CD4-positive, alpha-beta T cell treated with Interleukin-1 beta for 1 hour (primary cell): ENCODE data around the gene PKN1.
"Not testable (repeated sequence)": the region's sequence is repeated elsewhere in the genome, so short reads cannot be mapped to it uniquely, and the experiment has no call there.

Experiments used
- DNase-seq, 2 donors: peaks; one replicate each; pipeline ENCODE4 v3.0.0-alpha.2; 2020 to 2022

The PKN1 gene

DNA sequence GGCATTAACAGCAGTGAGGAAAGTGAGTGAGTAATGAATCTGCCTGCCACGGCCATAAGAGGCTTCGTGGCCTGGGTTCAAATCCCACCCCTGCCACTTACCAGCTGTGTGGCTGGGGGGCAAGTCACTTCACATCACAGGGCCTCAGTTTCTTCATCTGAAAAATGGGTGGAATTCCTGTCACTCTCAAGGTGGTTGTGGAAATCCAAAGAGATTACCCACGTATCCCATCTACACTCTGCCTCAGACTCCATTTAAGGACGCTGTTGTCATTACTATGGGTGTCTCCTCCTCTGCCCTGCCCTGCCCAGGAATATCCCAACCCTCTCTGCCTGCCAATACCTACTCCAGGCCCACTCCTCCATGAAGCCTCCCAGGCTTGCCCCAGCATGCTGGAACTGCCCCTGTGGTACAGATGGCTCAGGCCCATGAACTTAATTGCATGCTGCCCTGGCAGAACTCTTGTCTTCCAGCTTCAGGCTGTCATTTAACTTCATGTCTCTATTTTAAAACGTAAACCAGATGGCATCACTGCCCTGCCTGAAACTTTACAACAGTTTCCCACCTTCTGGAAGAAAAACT lies 59.7 kb downstream of the PKN1 start:
- DNase-seq, result no peak

DNA sequence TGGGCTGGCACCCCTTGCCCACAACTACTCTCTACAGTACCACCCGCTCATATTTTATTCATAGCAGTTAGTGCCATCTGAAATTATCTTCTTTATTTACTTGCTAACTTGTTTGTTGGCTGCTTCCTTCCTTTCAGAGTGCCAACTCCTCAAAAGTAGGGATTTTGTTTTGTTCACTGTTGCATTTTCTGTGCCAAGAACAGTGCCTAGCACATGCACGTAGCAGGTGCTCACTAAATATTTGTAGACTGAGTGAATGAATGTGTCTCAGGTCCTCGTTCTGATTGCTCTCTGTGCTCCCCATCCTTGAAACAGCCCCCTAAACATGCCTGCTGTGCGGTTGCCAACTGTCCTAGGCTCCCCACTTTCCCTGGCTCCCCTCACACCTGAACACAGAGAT lies 61.3 kb downstream of the PKN1 start:
- DNase-seq, result no peak

DNA sequence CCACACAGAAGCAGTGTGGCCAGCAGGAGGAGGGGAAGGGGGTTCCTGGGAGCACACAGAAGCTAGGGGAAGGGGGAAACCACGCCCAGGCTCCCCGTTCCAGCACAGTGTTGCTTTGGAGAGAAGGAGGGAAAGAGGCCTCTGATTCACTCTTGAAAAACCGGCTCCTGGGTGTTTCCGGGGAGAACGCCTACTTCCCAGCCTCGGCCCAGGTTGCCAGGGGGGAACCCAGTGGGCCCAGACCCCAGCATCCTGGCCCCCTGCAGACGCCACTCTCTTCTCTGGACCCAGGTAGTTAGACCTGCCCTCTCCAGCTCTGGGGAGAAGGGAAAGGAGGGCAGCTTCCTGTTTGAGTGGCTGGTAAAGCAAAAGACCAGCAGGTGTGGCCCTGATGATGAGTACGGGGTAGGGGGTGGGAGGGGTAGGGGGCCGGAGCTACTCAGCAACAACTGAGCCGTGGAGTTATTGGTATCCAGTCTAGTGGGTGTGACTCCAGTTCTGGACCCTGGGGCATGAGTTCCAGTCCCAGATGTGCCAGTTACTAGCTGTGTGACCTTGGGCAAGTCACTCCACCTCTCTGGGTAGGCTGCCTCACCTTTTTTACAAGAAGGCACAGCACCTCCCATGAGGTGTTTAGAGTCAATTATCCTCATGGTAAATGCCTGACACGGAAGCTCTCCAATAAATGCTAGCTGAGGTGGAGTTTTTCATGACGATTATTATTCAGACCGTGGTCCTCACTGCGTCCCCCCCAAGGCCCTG lies 62.0 kb downstream of the PKN1 start:
- no peak for DNase-seq

DNA sequence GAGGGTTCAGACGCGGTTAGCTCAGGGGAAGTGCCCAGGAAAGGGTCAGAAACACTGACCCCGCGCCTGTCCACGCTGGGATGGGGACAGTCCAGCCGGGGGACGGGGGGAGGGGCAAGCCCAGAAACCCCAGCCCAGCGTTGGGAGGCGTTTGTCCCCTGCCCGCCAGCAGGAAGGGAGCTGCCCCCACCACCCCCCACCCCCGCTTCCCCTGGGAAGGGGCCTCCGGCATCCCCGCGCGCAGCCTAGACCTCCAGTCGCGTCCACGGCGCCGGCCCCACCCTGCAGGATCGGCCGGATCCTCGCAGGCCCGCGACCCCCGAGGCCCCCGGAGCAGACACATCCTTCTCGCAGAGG lies 62.5 kb downstream of the PKN1 start:
- DNase-seq, result no peak

DNA sequence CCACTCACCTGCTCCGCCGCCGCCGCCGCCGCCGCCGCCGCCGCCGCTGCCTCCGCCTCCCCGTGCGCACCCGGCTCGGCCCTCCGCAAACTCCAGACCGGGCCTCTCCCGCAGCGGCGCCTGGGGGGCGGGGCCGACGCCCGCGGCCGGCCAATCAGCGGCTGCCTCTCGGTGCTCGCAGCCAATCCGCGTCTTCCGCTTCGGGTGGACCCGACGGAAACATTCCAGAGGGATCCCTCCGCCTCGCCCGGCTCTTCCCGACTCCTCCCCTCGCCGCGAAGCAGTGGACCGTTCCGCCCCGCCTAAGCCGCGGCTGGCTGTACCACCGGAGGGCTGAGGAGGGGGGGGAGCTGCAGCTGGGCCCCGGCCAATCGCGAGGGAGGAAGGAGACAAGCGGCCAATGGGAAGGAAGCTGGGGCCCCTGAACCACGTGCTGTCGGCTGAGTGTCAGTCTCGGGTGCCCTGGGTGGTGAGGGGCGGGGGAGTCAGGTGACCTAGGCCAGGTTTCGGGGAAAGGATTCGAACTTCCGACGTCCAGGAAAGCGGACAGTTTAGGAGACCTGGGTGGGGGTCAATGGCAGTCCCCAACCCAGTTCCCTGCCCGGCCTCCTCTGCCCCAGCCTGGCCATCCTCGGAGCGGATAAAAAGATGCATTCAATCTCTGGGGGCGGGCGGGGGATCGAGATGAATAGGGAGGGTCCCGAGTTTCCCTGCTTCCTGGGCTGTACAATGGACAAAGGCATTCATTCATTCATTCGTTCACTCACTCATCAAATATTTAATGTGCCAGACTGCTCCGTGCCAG lies 63.1 kb downstream of the PKN1 start, which contains the start of gene GIPC1:
TSS of gene GIPC1 (minus strand) at position 99 of the 805 bp plus-strand sequence. CDS start 13,151 bp downstream, outside the sequence.
- peak; percentile 81 to 87 for DNase-seq

DNA sequence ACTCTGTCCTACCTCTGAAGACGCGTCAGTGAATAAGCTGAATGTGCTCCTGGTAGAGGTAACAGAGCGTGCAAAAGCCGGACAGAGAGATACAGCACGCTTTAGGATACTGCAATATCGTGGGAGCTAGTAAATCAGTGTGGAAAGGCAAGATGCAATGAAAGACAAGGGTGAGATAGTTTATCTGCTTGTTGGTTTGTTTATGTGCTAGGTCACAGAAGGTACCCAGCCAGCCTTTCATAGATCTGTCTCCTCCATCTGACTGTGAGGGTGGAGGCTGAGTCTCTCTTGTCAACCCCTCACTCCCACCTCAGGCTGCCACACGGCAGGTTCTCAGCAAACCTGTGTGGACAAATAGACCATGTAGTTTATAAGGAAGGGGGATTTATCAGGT lies 63.7 kb downstream of the PKN1 start:
- DNase-seq, result no peak

DNA sequence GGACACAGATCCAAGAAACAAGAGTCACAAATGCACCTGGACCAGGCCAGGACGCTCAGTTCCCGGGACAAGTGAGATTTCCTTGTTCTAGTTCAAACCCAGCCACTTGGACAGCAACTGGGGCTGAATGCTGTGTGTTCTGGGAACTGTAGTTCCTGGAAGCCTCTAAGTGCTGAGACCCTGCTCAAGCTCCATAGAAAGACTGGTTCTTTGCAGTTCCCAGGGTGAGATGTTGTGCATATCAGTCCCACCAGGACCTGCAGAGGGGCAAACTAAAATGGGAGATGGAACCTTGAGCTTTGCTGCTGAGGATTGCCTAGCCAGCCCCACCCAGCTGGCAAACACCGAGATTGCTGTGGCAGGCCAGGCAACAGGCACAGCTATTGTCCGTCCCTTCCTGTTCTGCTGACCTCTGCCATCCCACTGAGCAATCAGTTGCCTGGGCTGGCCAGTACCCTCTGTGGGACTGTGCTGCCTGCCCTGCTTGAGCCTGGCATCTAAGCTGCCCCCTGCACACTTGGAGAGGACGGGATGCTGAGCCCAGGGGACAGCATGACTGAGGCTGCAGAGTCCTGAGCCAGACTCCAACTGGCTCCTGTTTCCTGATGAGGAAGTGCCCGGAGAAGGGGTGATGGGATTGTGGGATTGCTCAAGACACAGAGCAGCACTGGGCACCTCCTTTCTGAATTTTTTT lies 64.3 kb downstream of the PKN1 start:
- DNase-seq, result no peak

DNA sequence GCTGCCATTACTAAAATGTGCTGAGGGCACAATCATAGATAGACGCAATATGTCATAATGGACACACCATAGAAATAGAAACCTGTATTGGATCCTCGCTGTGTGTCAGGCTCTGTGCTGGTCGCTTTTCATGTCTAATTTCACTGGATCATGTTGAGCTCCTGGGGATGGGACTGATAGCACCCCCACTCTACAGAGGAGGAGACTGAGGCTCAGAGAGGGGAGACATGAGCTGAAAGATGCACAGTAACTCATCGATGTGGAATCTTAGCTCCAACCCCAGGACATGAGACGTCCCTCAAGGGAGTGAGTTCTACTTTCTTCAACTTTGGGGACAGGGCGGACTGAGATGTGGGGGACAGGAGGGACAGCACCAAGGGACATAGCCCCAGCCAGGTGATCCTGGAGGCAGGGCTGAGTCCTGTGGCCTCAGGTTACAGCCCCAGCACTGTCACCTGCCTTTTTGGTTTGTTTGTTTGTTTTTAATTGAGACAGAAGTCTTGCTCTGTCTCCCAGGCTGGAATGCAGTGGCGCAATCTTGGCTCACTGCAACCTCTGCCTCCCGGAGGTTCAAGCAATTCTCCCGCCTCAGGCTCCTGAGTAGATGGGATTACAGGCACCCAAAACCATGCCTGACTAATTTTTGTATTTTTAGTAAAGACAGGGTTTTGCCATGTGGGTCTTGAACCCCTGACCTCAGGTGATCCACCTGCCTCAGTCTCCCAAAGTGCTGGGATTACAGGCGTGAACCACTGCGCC lies 69.4 kb downstream of the PKN1 start:
- no peak for DNase-seq

DNA sequence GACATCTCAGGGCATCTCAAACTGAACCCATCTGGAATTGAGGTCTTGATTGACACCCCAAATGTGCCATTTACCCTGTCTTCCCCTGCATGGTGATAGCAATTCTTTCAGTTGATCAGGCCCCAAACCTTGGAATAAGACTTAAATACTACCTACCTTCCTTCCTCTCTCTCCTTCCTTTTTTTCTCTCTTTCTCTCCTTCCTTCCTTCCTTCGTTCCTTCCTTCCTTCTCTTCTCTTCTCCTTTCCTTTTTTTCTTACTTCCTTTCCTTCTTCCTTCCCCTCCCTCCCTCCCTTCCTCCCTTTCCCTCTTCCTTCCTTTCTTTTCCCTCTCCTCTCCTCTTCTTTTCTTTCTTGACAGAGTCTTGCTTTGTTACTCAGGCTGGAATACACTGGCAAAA lies 70.2 kb downstream of the PKN1 start:
- no peak for DNase-seq

DNA sequence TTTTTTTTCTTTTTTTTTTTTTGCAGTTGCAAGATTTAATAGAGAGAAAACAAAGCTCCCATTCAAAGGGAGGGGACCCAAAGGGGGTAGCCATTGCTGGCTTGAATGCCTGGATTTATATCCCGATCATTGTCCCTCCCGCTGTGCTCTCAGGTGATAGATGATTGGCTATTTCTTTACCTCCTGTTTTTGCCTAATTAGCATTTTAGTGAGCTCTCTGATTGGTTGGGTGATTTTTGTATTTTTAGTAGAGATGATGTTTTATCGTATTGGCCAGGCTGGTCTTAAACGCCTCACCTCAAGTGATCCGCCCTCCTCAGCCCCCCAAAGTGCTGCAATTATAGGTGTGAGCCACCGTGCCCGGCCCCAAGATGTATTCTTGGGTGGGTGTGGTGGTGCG lies 71.5 kb downstream of the PKN1 start:
- DNase-seq, result not testable (repeated sequence)

DNA sequence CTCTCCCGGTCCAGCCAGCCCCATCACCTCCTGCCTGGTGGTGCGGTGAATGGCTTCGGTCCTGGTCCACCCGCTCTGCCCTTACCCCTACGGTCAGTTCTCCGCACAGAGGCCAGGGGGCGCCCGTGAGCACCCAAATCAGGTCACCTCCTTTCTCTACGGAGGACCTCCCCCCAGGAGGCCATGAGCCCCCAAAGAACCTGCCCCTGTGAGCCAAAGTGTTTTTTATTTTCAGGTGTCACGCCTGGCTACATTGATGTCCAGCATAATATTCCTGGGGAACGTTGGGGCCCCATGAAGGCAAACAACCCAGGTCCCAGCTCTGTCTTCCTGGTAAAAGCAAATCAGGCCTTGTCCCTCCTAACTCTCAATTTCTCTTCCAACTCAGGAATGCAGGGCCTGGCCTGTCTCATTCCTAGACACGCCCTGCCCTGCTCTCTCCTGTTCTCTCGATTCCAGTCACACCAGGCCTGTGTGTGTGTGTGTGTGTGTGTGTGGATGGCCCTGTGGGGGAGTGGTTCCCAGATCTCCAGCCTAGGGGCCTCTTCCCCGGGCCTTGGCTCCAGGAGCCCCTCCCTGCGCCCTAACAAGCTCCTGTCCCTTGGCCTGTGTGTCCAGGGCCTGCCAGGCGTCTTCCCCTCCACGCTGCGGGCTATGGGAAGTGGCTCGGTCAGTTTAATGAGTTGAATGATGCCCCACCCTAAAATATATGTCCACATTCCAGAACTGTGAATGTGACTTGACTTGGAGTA lies 72.6 kb downstream of the PKN1 start:
- peak; percentile 77 to 80 for DNase-seq

DNA sequence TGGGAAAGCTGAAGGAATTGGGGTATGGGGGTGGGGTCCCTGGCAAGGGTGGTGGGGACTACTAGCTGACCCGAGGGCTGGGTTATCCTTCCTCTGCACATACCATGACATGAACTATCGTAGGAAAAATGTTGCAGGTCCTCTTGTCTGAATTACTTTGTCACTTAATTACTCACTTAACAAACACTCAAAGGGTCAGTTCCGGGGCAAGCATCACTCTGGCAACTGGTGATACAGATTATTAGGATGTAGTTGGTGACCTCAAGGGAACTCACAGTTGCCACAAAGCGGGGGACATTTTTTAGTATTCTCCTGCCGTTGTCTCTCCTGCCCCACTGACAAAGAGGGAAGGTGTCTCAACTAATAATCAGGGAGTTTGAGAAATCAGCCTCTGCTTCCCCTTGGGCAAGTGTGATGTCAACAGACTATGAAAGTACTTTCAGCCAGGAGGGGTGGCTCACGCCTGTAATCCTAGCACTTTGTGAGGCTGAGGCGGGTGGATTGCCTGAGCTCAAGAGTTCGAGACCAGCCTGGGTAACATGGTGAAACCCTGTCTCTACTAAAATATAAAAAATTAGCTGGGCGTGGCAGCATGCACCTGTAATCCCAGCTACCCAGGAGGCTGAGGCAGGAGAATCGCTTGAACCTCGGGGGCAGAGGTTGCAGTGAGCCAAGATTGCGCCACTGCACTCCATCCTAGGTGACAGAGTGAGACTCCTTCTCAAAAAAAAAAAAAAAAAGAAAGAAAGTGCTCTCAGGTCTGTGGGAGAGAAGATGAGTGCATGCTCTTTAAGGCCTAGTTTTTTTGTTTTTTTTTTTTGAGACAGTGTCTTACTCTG lies 74.8 kb downstream of the PKN1 start:
- DNase-seq, result no peak

DNA sequence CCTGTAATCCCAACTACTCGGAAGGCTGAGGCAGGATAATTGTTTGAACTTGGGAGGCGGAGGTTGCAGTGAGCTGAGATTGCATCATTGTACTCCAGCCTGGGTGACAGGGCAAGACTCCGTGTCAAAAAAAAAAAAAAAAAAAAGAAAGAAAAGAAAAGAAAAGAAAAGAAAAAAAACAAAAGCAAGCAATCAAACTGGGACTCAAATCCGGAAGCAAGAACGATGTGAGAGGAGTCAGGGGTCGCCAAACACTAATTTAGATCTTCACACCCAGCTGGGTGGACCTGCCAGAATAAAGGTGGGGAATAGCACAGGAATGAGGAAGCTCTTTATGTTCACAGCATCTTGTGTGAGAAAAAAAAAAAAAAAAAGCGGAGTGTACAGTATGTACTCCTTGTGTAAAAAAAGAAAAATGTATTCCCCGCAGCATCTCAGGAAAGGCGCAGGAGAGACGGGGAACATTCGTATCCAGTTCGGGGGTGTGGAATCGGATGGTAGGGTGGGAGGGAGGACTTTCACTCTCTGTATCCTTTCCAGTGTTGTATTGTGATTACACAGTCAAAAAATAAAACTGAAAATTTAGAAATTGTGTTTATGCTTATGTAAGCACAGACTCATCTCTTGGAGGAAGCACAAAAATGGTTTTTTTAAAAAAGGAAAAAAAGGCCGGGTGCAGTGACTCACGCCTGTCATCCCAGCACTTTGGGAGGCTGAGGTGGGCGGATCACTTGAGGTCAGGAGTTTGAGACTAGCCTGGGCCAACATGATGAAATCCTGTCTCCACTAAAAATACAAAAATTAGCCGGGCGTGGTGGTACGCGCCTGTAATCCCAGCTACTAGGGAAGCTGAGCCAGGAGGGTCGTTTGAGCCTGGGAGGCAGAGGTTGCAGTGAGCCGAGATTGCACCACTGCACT lies 77.5 kb downstream of the PKN1 start:
- DNase-seq, result peak in 1 of 2 donors; percentile 62

DNA sequence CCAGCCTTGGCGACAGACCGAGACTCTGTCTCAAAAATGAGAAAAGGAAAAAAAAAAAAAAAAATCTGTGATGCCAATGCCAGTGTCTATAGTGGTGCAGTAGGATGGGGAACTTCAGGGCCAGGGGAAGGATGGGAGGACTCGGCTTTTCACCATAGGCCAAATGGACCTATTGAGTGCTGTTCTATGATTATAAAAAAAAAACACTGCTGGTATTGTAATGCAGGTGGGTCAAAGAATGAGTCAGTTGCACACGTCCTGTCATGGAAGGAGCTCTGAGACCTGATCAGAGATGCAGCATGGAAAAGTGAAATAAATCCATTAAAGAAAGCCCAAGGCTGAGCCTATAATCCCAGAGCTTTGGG lies 78.1 kb downstream of the PKN1 start:
- no peak for DNase-seq

DNA sequence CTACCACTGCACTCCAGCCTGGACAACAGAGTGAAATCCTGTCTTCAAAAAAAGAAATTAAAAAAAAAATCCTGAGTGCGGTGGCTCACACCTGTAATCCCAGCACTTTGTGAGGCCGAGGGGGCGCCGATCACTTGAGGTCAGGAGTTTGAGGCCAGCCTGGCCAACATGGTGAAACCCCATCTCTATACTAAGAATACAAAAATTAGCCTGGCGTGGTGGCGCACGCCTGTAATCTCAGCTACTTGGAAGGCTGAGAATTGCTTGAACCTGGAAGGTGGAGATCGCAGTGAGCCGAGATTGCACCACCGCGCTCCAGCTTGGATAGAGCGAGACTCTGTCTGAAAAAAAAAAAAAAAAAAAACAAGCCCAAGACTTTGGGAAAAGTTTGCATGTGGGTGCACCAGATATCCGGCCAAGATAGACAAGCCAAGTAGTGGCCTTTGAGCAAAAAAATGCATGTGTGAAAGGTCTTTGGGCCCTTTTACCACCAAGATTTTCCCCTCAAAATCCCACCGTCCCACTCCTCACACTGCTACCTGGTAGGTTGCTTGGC lies 79.4 kb downstream of the PKN1 start:
- DNase-seq, result peak; percentile 37 to 43

DNA sequence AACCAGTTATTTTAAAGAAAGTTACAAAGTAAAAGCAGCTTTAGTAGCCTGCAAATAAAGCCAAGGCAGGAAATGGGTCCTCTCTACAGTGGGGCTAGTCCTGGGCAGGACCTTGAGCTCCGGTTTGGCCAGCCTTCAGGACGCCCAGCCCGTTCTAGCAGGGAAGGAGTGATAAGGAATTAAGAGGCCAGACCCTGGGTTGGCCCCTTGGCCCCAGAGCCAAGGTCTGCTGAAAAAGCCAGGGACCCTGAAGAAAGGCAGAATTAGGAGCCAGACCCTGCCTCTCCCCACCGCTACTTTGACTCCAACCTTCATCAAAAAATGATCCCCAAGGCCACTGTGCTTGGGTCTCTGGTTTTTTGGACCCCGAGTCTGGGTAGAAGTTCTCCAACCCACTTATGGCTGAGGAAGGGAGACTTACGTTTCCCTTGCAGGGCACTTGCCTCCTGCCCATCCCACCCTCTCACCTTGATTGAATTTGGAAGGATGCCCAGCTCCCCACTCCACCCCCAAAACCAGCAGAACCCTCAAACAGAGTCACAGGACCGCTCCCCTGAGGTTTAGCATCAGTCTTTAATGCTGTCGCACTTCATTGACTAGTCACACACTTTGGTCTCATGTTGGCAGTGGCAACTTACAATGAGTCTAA lies 81.2 kb downstream of the PKN1 start:
- peak; percentile 41 to 44 for DNase-seq

DNA sequence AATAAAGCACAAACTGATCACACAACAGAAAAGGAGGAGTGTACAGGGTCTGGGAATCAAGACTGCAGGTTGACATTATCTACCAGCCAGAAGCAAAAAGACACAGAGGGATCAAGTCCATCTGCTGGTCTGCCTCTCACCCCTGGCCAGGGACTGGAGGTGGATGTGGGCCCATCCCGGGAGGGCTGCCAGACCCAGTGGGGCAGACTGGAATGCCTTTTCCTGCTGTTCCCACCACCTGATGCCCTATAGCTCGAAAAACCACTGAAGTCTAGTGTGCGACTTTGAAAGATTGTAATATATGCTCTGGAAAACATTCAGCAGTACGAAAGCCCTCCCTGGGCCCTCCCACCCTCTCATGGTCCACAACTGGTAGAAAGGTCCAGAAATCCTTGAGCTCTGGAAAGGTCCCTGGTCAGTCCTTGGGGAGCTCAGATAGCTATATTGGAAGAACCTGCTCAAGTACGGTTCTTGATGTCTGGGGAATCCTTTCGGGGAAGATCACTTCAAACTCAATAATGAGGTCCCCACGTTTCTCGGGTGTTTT lies 82.5 kb downstream of the PKN1 start:
- no peak for DNase-seq

DNA sequence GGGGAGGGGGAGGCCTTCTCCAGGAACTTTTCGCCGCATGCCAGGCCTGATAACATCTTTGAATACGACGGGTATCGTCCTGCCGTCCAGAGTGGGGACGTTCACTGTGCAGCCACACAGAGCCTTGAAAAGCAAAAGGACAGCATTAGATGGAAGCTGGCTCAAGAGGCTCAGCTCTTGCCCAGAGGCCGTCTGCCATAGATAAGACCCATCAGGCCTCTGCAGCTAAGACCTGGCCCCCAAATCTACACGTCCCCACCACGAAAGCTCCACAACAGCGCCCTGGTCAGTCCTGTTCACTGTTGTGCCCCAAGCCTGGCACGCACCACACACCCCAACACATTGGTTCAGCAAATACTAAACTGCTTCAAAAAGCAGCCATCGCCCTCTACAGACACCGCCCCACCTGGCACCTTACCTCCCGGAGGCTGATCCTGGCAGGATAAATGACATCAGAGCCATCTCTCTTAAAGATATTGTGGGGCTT lies 83.0 kb downstream of the PKN1 start:
- DNase-seq, result no peak
